GM23248 (cell line): ENCODE measurements around the gene CRHR2.

Experiments
- EZH2 ChIP-seq: fragments of 200-600 bp; sonication (generic); IDR thresholded peaks from 2 replicates; pipeline ENCODE4 v1.6.1; 2018; ENCODE audit warnings: antibody characterized with exemption, mild to moderate bottlenecking; ENCODE audit not compliant: insufficient read depth, poor library complexity, severe bottlenecking
- EZH2phosphoT487 ChIP-seq: fragments of 200-600 bp; sonication (generic); IDR thresholded peaks from 2 replicates; pipeline ENCODE4 v1.6.1; 2018; ENCODE audit warnings: antibody characterized with exemption, moderate library complexity, mild to moderate bottlenecking, low read depth; ENCODE audit not compliant: insufficient read depth

- TF ChIP-seq EZH2phosphoT487 (no peak), EZH2 (no peak)
These were observed 7.8 kb upstream of the CRHR2 start for GRCh38 chr7:30690011-30690410.
